Liver (tissue), 3 donors: ENCODE data around the gene PHTF2.

Experiments used
- ATF3 ChIP-seq: IDR thresholded peaks from 2 replicates; pipeline ENCODE4 v1.6.1; 2016; ENCODE audit warnings: antibody characterized with exemption
- CTCF ChIP-seq: fragments of 150-350 bp; IDR thresholded peaks from 2 replicates; pipeline ENCODE4 v1.5.1; 2017; ENCODE audit warnings: improper control_type of control experiment, low read depth, low read length; ENCODE audit not compliant: missing input control
- EGR1 ChIP-seq, 2 donors: IDR thresholded peaks; 2 replicates each; pipeline ENCODE4 v1.6.1; 2016 to 2018; ENCODE audit warnings: antibody characterized with exemption in 2 of 2, low read depth in 2 of 2
- GABPA ChIP-seq, 2 donors: IDR thresholded peaks in 1 of 2; conservative IDR thresholded peaks in 1 of 2; 2 replicates each; pipeline ENCODE4 v1.6.1; 2016; ENCODE audit warnings: antibody characterized with exemption in 2 of 2, mild to moderate bottlenecking in 1 of 2, moderate library complexity in 1 of 2
- HNF4A ChIP-seq, 2 donors: conservative IDR thresholded peaks; 2 replicates each; pipeline ENCODE4 v1.6.1; 2016; ENCODE audit warnings: antibody characterized with exemption in 2 of 2, mild to moderate bottlenecking in 2 of 2
- JUND ChIP-seq, 2 donors: IDR thresholded peaks; 2 replicates each; pipeline ENCODE4 v1.6.1; 2016; ENCODE audit warnings: antibody characterized with exemption in 2 of 2
- MAX ChIP-seq: IDR thresholded peaks from 2 replicates; pipeline ENCODE4 v1.6.1; 2016; ENCODE audit warnings: antibody characterized with exemption
- RAD21 ChIP-seq, 2 donors: IDR thresholded peaks; 2 replicates each; pipeline ENCODE4 v1.6.1; 2016; ENCODE audit warnings: antibody characterized with exemption in 2 of 2, mild to moderate bottlenecking in 2 of 2
- REST ChIP-seq: IDR thresholded peaks from 2 replicates; pipeline ENCODE4 v1.6.1; 2016; ENCODE audit warnings: antibody characterized with exemption, mild to moderate bottlenecking
- RXRA ChIP-seq, 2 donors: IDR thresholded peaks; 2 replicates each; pipeline ENCODE4 v1.6.1; 2017 to 2018; ENCODE audit warnings: antibody characterized with exemption in 2 of 2, mild to moderate bottlenecking in 1 of 2
- SP1 ChIP-seq: IDR thresholded peaks from 2 replicates; pipeline ENCODE4 v1.6.1; 2018; ENCODE audit warnings: antibody characterized with exemption, mild to moderate bottlenecking
- TAF1 ChIP-seq: conservative IDR thresholded peaks from 2 replicates; pipeline ENCODE4 v1.6.1; 2016; ENCODE audit warnings: antibody characterized with exemption, mild to moderate bottlenecking
- YY1 ChIP-seq: IDR thresholded peaks from 2 replicates; pipeline ENCODE4 v1.6.1; 2016; ENCODE audit warnings: antibody characterized with exemption, mild to moderate bottlenecking
- ZBTB33 ChIP-seq: IDR thresholded peaks from 2 replicates; pipeline ENCODE4 v1.6.1; 2016; ENCODE audit warnings: antibody characterized with exemption
- donor health status: healthy.
- donor health status: healthy.

GRCh38 chr7:77796109-77796508 lies 2.5 kb upstream of the PHTF2 start:
- TF ChIP-seq JUND (IDR thresholded peaks at IDR 0.05) (no peak), CTCF (no peak), YY1 (no peak), REST (no peak), RAD21 (IDR thresholded peaks at IDR 0.05) (no peak), MAX (no peak), ZBTB33 (no peak), EGR1 (IDR thresholded peaks at IDR 0.05; ENCODE audit: low read depth in 2 of 2) (no peak), RXRA (IDR thresholded peaks at IDR 0.05) (no peak), GABPA (IDR thresholded peaks at IDR 0.05 in 1 of 2, conservative IDR thresholded peaks at IDR 0.05 in 1 of 2) (no peak), SP1 (no peak), TAF1 (no peak), ATF3 (no peak), HNF4A (conservative IDR thresholded peaks at IDR 0.05) (no peak)
